ENCODE measurements around the gene AMER1.

GRCh38 chrX:64229154-64229553, 23.6 kb upstream of the AMER1 start:
- TF ChIP-seq CTCF (IDR thresholded peaks at IDR 0.05) (no peak), POLR2A (IDR thresholded peaks at IDR 0.05) (no peak), POLR2AphosphoS5 (IDR thresholded peaks at IDR 0.05) (no peak)

All from gastroesophageal sphincter (tissue), 3 donors.